ENCODE results near the gene DPYSL5. TPM values are rescaled to one million over a fixed set of nuclear protein-coding genes. Genes with fewer than 3 reads are reported as not detected.

DPYSL5 gene
- total and polyA plus RNA-seq, 4 donors, result not detected

DNA sequence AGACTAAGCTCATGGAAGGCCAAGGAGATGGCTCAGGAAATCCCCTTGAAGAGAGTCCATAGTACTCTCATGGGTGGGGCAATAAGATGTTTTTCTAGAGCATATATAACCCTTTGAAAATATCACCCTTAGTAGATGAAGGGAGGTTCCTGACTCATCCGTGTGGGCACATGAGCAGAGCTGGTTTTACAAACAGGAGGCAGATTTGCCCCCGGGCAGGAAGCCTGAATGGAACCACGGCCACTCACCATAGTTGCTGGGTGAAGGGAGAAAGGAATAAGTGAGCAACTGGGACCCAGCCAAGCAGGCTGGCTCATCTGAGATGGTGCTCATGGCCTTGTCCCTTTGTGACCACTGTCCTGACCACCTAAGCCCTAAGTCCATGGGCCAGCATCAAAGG lies 93.6 kb downstream of the DPYSL5 start:
- Histone ChIP-seq H3K27me3 (ENCODE audit: control insufficient read depth in 4 of 4, insufficient read depth in 4 of 4, low read length in 3 of 4) (no peaks in the 10 kb centered on the region), H3K9me3 (ENCODE audit: control insufficient read depth in 4 of 4, low read length in 3 of 4) (no peaks in the 10 kb centered on the region), H3K4me1 (ENCODE audit: control insufficient read depth in 4 of 4, insufficient read depth in 4 of 4, low read length in 3 of 4) (no peaks in the 10 kb centered on the region), H3K9ac (ENCODE audit: low read depth in 1 of 2, low read length in 2 of 2) (no peak overlapping the region), H3K36me3 (ENCODE audit: control insufficient read depth in 4 of 4, insufficient read depth in 3 of 4, low read depth in 1 of 4, low read length in 3 of 4) (no peaks in the 10 kb centered on the region), H3K27ac (ENCODE audit: low read depth in 1 of 2, low read length in 2 of 2) (no peak overlapping the region), H3K4me3 (ENCODE audit: low read depth in 1 of 3, low read length in 3 of 3) (no peak overlapping the region)
- TF ChIP-seq FOXA1 (IDR thresholded peaks at IDR 0.05) (no peak), HNF4G (IDR thresholded peaks at IDR 0.05) (no peak), YY1 (IDR thresholded peaks at IDR 0.05) (no peak), TAF1 (conservative IDR thresholded peaks at IDR 0.05) (no peak), RXRA (IDR thresholded peaks at IDR 0.05) (no peak), NR2F2 (IDR thresholded peaks at IDR 0.05) (no peak)
- TF ChIP-seq, protein P1, sequence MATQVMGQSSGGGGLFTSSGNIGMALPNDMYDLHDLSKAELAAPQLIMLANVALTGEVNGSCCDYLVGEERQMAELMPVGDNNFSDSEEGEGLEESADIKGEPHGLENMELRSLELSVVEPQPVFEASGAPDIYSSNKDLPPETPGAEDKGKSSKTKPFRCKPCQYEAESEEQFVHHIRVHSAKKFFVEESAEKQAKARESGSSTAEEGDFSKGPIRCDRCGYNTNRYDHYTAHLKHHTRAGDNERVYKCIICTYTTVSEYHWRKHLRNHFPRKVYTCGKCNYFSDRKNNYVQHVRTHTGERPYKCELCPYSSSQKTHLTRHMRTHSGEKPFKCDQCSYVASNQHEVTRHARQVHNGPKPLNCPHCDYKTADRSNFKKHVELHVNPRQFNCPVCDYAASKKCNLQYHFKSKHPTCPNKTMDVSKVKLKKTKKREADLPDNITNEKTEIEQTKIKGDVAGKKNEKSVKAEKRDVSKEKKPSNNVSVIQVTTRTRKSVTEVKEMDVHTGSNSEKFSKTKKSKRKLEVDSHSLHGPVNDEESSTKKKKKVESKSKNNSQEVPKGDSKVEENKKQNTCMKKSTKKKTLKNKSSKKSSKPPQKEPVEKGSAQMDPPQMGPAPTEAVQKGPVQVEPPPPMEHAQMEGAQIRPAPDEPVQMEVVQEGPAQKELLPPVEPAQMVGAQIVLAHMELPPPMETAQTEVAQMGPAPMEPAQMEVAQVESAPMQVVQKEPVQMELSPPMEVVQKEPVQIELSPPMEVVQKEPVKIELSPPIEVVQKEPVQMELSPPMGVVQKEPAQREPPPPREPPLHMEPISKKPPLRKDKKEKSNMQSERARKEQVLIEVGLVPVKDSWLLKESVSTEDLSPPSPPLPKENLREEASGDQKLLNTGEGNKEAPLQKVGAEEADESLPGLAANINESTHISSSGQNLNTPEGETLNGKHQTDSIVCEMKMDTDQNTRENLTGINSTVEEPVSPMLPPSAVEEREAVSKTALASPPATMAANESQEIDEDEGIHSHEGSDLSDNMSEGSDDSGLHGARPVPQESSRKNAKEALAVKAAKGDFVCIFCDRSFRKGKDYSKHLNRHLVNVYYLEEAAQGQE (IDR thresholded peaks at IDR 0.05), result no peak
- TF ChIP-seq, protein P2, sequence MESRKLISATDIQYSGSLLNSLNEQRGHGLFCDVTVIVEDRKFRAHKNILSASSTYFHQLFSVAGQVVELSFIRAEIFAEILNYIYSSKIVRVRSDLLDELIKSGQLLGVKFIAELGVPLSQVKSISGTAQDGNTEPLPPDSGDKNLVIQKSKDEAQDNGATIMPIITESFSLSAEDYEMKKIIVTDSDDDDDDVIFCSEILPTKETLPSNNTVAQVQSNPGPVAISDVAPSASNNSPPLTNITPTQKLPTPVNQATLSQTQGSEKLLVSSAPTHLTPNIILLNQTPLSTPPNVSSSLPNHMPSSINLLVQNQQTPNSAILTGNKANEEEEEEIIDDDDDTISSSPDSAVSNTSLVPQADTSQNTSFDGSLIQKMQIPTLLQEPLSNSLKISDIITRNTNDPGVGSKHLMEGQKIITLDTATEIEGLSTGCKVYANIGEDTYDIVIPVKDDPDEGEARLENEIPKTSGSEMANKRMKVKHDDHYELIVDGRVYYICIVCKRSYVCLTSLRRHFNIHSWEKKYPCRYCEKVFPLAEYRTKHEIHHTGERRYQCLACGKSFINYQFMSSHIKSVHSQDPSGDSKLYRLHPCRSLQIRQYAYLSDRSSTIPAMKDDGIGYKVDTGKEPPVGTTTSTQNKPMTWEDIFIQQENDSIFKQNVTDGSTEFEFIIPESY (IDR thresholded peaks at IDR 0.05), result no peak
- no peak for DNase-seq (ENCODE audit: low spot score)
- 90% methylated on average over 3 of the region's 3 CpGs for WGBS

DNA sequence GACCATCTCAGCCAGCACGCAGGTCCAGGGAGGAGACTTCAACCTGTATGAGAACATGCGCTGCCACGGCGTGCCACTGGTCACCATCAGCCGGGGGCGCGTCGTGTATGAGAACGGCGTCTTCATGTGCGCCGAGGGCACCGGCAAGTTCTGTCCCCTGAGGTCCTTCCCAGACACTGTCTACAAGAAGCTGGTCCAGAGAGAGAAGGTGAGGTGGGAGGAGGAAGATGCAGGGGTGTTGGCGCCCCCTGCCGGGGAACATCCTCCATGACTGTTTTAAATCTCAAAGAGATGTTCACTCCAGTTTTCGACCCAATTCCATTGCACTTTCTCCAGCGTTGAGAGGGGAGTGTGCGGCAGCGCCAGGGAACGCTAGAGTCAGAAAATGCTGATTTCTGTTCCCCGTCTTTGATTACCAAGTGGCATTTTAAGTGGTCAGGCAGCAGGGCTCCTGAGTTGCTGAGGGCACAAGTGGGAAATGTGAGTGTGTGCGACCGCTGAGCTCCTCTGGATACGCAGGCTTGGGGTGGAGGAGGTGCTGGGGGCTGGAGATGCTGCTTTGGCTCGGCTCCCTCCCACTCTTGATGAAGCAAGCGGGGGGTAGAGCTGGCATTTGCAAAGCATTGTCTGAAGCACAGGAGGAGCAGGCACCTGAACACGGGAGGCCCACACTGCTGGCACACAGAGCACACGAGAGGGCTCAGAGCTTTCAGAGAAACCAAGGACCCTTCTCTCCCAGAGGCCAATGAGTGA lies 94.8 kb downstream of the DPYSL5 start:
- H3K36me3 ChIP-seq (ENCODE audit: control insufficient read depth in 4 of 4, insufficient read depth in 3 of 4, low read depth in 1 of 4, low read length in 3 of 4), result no peaks in the 10 kb centered on the region
- WGBS, result 26% methylated on average over 28 of the region's 28 CpGs
- H3K4me3 ChIP-seq (ENCODE audit: low read depth in 1 of 3, low read length in 3 of 3), result no peak overlapping the region
- no peaks in the 10 kb centered on the region for H3K4me1 ChIP-seq (ENCODE audit: control insufficient read depth in 4 of 4, insufficient read depth in 4 of 4, low read length in 3 of 4)
- H3K9me3 ChIP-seq (ENCODE audit: control insufficient read depth in 4 of 4, low read length in 3 of 4), result no peaks in the 10 kb centered on the region
- TF ChIP-seq, protein P1 (IDR thresholded peaks at IDR 0.05), result no peak
- TF ChIP-seq, protein P3, sequence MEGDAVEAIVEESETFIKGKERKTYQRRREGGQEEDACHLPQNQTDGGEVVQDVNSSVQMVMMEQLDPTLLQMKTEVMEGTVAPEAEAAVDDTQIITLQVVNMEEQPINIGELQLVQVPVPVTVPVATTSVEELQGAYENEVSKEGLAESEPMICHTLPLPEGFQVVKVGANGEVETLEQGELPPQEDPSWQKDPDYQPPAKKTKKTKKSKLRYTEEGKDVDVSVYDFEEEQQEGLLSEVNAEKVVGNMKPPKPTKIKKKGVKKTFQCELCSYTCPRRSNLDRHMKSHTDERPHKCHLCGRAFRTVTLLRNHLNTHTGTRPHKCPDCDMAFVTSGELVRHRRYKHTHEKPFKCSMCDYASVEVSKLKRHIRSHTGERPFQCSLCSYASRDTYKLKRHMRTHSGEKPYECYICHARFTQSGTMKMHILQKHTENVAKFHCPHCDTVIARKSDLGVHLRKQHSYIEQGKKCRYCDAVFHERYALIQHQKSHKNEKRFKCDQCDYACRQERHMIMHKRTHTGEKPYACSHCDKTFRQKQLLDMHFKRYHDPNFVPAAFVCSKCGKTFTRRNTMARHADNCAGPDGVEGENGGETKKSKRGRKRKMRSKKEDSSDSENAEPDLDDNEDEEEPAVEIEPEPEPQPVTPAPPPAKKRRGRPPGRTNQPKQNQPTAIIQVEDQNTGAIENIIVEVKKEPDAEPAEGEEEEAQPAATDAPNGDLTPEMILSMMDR (IDR thresholded peaks at IDR 0.05; ENCODE audit: low read depth, low read length, missing input control), result peak; percentile 74
- TF ChIP-seq, protein P4, sequence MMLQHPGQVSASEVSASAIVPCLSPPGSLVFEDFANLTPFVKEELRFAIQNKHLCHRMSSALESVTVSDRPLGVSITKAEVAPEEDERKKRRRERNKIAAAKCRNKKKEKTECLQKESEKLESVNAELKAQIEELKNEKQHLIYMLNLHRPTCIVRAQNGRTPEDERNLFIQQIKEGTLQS (IDR thresholded peaks at IDR 0.05), result no peak
- TF ChIP-seq FOXA2 (IDR thresholded peaks at IDR 0.05) (no peak), FOXA1 (IDR thresholded peaks at IDR 0.05) (no peak), GABPA (IDR thresholded peaks at IDR 0.05 in 1 of 2, conservative IDR thresholded peaks at IDR 0.05 in 1 of 2) (no peak), RAD21 (IDR thresholded peaks at IDR 0.05) (peak; percentile 82 to 85), SP1 (IDR thresholded peaks at IDR 0.05) (no peak), JUND (IDR thresholded peaks at IDR 0.05) (no peak), HNF4G (IDR thresholded peaks at IDR 0.05) (no peak)
- TF ChIP-seq, protein P2 (IDR thresholded peaks at IDR 0.05), result no peak
- TF ChIP-seq, protein P5, sequence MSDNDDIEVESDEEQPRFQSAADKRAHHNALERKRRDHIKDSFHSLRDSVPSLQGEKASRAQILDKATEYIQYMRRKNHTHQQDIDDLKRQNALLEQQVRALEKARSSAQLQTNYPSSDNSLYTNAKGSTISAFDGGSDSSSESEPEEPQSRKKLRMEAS (IDR thresholded peaks at IDR 0.05), result no peak
- H3K27me3 ChIP-seq (ENCODE audit: control insufficient read depth in 4 of 4, insufficient read depth in 4 of 4, low read length in 3 of 4), result no peaks in the 10 kb centered on the region
- no peak overlapping the region for H3K27ac ChIP-seq (ENCODE audit: low read depth in 1 of 2, low read length in 2 of 2)
- no peak overlapping the region for H3K9ac ChIP-seq (ENCODE audit: low read depth in 1 of 2, low read length in 2 of 2)
- DNase-seq (ENCODE audit: low spot score), result peak; percentile 75

Measured in liver (tissue), 9 donors.